ENCODE data around the gene CRKL.

CRKL gene

GRCh38 chr22:20975541-20976290 lies 58.5 kb downstream of the CRKL start:
- Histone ChIP-seq H3K4me1 (ENCODE audit: control insufficient read depth, low read length) (peaks cover 7% of the 10 kb centered on the region), H3K36me3 (ENCODE audit: control insufficient read depth, low read length) (no peaks in the 10 kb centered on the region), H3K79me2 (ENCODE audit: control insufficient read depth, low read length) (no peaks in the 10 kb centered on the region), H3F3A (ENCODE audit: control insufficient read depth, insufficient read depth) (no peaks in the 10 kb centered on the region), H3K9me3 (ENCODE audit: control insufficient read depth, insufficient read depth, low read length) (peaks cover 11% of the 10 kb centered on the region; the same call in 1 of the 2 replicates), H3K27me3 (ENCODE audit: control insufficient read depth, low read length) (no peaks in the 10 kb centered on the region), H3K4me2 (ENCODE audit: low read length) (no peak overlapping the region), H3K27ac (ENCODE audit: low read depth, low read length) (no peak overlapping the region), H3K4me3 (ENCODE audit: low read length) (no peak overlapping the region), H4K20me1 (ENCODE audit: control insufficient read depth, insufficient read depth, low read depth, low read length) (no peaks in the 10 kb centered on the region), H3K9me2 (replicated peaks; ENCODE audit: control insufficient read depth, low read length) (no peaks in the 10 kb centered on the region)
- TF ChIP-seq EZH2phosphoT487 (IDR thresholded peaks at IDR 0.05; ENCODE audit: borderline replicate concordance, low read length): no peak
- no peak for TF ChIP-seq CTCF (IDR thresholded peaks at IDR 0.05; ENCODE audit: low read depth, low read length, poor library complexity, severe bottlenecking)

GRCh38 chr22:20976291-20976877 lies 59.2 kb downstream of the CRKL start:
- Histone ChIP-seq H4K20me1 (ENCODE audit: control insufficient read depth, insufficient read depth, low read depth, low read length) (no peaks in the 10 kb centered on the region), H3K4me2 (ENCODE audit: low read length) (no peak overlapping the region), H3F3A (ENCODE audit: control insufficient read depth, insufficient read depth) (no peaks in the 10 kb centered on the region), H3K4me3 (ENCODE audit: low read length) (no peak overlapping the region), H3K4me1 (ENCODE audit: control insufficient read depth, low read length) (peaks cover 14% of the 10 kb centered on the region), H3K9me3 (ENCODE audit: control insufficient read depth, insufficient read depth, low read length) (peaks cover 11% of the 10 kb centered on the region; the same call in 1 of the 2 replicates), H3K36me3 (ENCODE audit: control insufficient read depth, low read length) (no peaks in the 10 kb centered on the region), H3K79me2 (ENCODE audit: control insufficient read depth, low read length) (peaks cover 3% of the 10 kb centered on the region; the same call in 1 of the 2 replicates), H3K27ac (ENCODE audit: low read depth, low read length) (no peak overlapping the region), H3K27me3 (ENCODE audit: control insufficient read depth, low read length) (no peaks in the 10 kb centered on the region), H3K9me2 (replicated peaks; ENCODE audit: control insufficient read depth, low read length) (no peaks in the 10 kb centered on the region)
- TF ChIP-seq EZH2phosphoT487 (IDR thresholded peaks at IDR 0.05; ENCODE audit: borderline replicate concordance, low read length) (no peak), CTCF (IDR thresholded peaks at IDR 0.05; ENCODE audit: low read depth, low read length, poor library complexity, severe bottlenecking) (no peak)

- H3K4me2 ChIP-seq (ENCODE audit: low read length): no peak overlapping the region
- no peak for TF ChIP-seq EZH2phosphoT487 (IDR thresholded peaks at IDR 0.05; ENCODE audit: borderline replicate concordance, low read length)
- no peak for TF ChIP-seq CTCF (IDR thresholded peaks at IDR 0.05; ENCODE audit: low read depth, low read length, poor library complexity, severe bottlenecking)
- no peak overlapping the region for H3K4me3 ChIP-seq (ENCODE audit: low read length)
- H3K36me3 ChIP-seq (ENCODE audit: control insufficient read depth, low read length): no peaks in the 10 kb centered on the region
- peaks cover 14% of the 10 kb centered on the region for H3K4me1 ChIP-seq (ENCODE audit: control insufficient read depth, low read length)
- H3F3A ChIP-seq (ENCODE audit: control insufficient read depth, insufficient read depth): no peaks in the 10 kb centered on the region
- peaks cover 11% of the 10 kb centered on the region; the same call in 1 of the 2 replicates for H3K9me3 ChIP-seq (ENCODE audit: control insufficient read depth, insufficient read depth, low read length)
- no peak overlapping the region for H3K27ac ChIP-seq (ENCODE audit: low read depth, low read length)
- no peaks in the 10 kb centered on the region for H3K9me2 ChIP-seq (replicated peaks; ENCODE audit: control insufficient read depth, low read length)
- peaks cover 4% of the 10 kb centered on the region; the same call in 1 of the 2 replicates for H3K79me2 ChIP-seq (ENCODE audit: control insufficient read depth, low read length)
- no peaks in the 10 kb centered on the region for H4K20me1 ChIP-seq (ENCODE audit: control insufficient read depth, insufficient read depth, low read depth, low read length)
- no peaks in the 10 kb centered on the region for H3K27me3 ChIP-seq (ENCODE audit: control insufficient read depth, low read length)
Observed at GRCh38 chr22:20977019-20977418, 59.8 kb downstream of the CRKL start.
